Posterior cingulate gyrus (tissue), 11 donors: ENCODE data around the gene IER5L.

Source experiments
- DNase-seq, 10 donors: peaks; one replicate each; pipeline versions ENCODE4 v3.0.0 to v3.0.0-alpha.2; 2020 to 2021; ENCODE audit warnings: mixed read lengths in 3 of 10
- intact Hi-C: fragments of 100-400 bp; cut with DNase I; formaldehyde crosslinking; loops from one replicate; pipeline ENCODE4 v1.15.1; 2023

Gene IER5L

GRCh38 chr9:129183495-129184218 lies 5.6 kb upstream of the IER5L start:
- intact Hi-C loops: no loop called here
- no peak for DNase-seq

GRCh38 chr9:129182625-129183494 lies 4.8 kb upstream of the IER5L start:
- intact Hi-C loops: no loop called here

GRCh38 chr9:129182122-129182521 lies 4.1 kb upstream of the IER5L start:
- intact Hi-C loops: no loop called here
- no peak for DNase-seq

More at GRCh38 chr9:129182625-129183494, 4.8 kb upstream of the IER5L start:
- DNase-seq: no peak

- no peak for DNase-seq
Measured at GRCh38 chr9:129181246-129181645, 3.2 kb upstream of the IER5L start.

GRCh38 chr9:129178568-129179382 lies 714 bp upstream of the IER5L start:
- no peak for DNase-seq
- intact Hi-C loops: loop anchor here (5.0 kb wide), 2 partner anchors 144 to 319 kb away; no protein-coding TSS in a partner anchor

More at GRCh38 chr9:129181246-129181645, 3.2 kb upstream of the IER5L start:
- intact Hi-C loops: no loop called here

- intact Hi-C loops: loop anchor here (5.0 kb wide), 2 partner anchors 145 to 320 kb away; no protein-coding TSS in a partner anchor
- DNase-seq: peak in 3 of 10 donors; percentile 15 to 77 (median 45)
Measured at GRCh38 chr9:129177443-129177790, 644 bp downstream of the IER5L start.

- intact Hi-C loops: loop anchor here (5.0 kb wide), 2 partner anchors 145 to 320 kb away; no protein-coding TSS in a partner anchor
- peak in 4 of 10 donors; percentile 18 to 90 (median 30) for DNase-seq
Measured at GRCh38 chr9:129176701-129177442, 1.2 kb downstream of the IER5L start.

- peak in 9 of 10 donors; percentile 40 to 89 (median 47) for DNase-seq
- intact Hi-C loops: loop anchor here (2.0 to 5.0 kb wide), 3 partner anchors 35 to 321 kb away; no protein-coding TSS in a partner anchor
Measured at GRCh38 chr9:129175825-129176633, 2.0 kb downstream of the IER5L start.

- intact Hi-C loops: loop anchor here (2.0 to 5.0 kb wide), 3 partner anchors 35 to 322 kb away; no protein-coding TSS in a partner anchor
- DNase-seq: no peak
Measured at GRCh38 chr9:129175515-129175824, 2.6 kb downstream of the IER5L start.

- peak; percentile 49 to 95 (median 65) for DNase-seq
- intact Hi-C loops: loop anchor here (1.0 to 5.0 kb wide), 4 partner anchors 34 to 435 kb away; no protein-coding TSS in a partner anchor
Measured at GRCh38 chr9:129174724-129175514, 3.1 kb downstream of the IER5L start.

- peak; percentile 78 to 98 (median 90) for DNase-seq
- intact Hi-C loops: loop anchor here (1.0 to 2.0 kb wide), 2 partner anchors 33 to 436 kb away; no protein-coding TSS in a partner anchor
Measured at GRCh38 chr9:129174102-129174723, 3.8 kb downstream of the IER5L start.

GRCh38 chr9:129173296-129174101 lies 4.6 kb downstream of the IER5L start:
- intact Hi-C loops: loop anchor here (1.0 to 2.0 kb wide), 2 partner anchors 33 to 437 kb away; no protein-coding TSS in a partner anchor
- peak in 1 of 10 donors; percentile 19 for DNase-seq

GRCh38 chr9:129172816-129173215 lies 5.2 kb downstream of the IER5L start:
- peak in 2 of 10 donors; percentile 32 to 57 for DNase-seq
- intact Hi-C loops: no loop called here

- intact Hi-C loops: no loop called here
Measured at GRCh38 chr9:129171993-129172751, 5.9 kb downstream of the IER5L start.

GRCh38 chr9:129170229-129170628 lies 7.8 kb downstream of the IER5L start:
- no peak for DNase-seq
- intact Hi-C loops: no loop called here

More at GRCh38 chr9:129171993-129172751, 5.9 kb downstream of the IER5L start:
- DNase-seq: no peak
